Neuronal stem cell (in vitro differentiated cells): ENCODE results near the gene COL11A2.

Experiments used
- DNase-seq: peaks from one replicate; pipeline ENCODE4 v3.0.0-alpha.2; 2013; ENCODE audit warnings: low spot score
- H2AFZ ChIP-seq: one replicate; pipeline ENCODE4 v1.6.1; 2013; ENCODE audit warnings: mild to moderate bottlenecking, low read length, inconsistent platforms
- H2AK5ac ChIP-seq: 2 replicates; pipeline ENCODE4 v1.6.1; 2013; ENCODE audit warnings: low read depth, mild to moderate bottlenecking, inconsistent platforms, low read length, moderate library complexity, mixed read lengths
- H2BK120ac ChIP-seq: 2 replicates; pipeline ENCODE4 v1.6.1; 2013; ENCODE audit warnings: low read depth, mild to moderate bottlenecking, inconsistent platforms, low read length, moderate library complexity, mixed read lengths
- H2BK12ac ChIP-seq: one replicate; pipeline ENCODE4 v1.6.1; 2013; ENCODE audit warnings: low read length, inconsistent platforms
- H2BK15ac ChIP-seq: 2 replicates; pipeline ENCODE4 v1.6.1; 2013; ENCODE audit warnings: mild to moderate bottlenecking, low read length, inconsistent platforms, mixed read lengths
- H2BK5ac ChIP-seq: one replicate; pipeline ENCODE4 v1.6.1; 2013; ENCODE audit warnings: inconsistent platforms, mild to moderate bottlenecking, low read length, moderate library complexity
- H3K14ac ChIP-seq: one replicate; pipeline ENCODE4 v1.6.1; 2013; ENCODE audit warnings: low read length, inconsistent platforms
- H3K18ac ChIP-seq: 2 replicates; pipeline ENCODE4 v1.6.1; 2013; ENCODE audit warnings: low read length, inconsistent platforms
- H3K23ac ChIP-seq: 2 replicates; pipeline ENCODE4 v1.6.1; 2013; ENCODE audit warnings: low read depth, mild to moderate bottlenecking, mixed read lengths, low read length, inconsistent platforms; ENCODE audit not compliant: poor library complexity
- H3K27ac ChIP-seq: replicated peaks from 3 replicates; pipeline ENCODE4 v1.5.1; 2013; ENCODE audit warnings: low read length, inconsistent platforms
- H3K27me3 ChIP-seq, 3 experiments: 2 replicates each; pipeline ENCODE4 v1.6.1; 2013; ENCODE audit warnings: low read length in 3 of 3, mild to moderate bottlenecking in 2 of 3, inconsistent platforms in 1 of 3, low read depth in 1 of 3, mixed read lengths in 1 of 3, moderate library complexity in 1 of 3; ENCODE audit not compliant: control insufficient read depth in 3 of 3, insufficient read depth in 3 of 3
- H3K36me3 ChIP-seq, 2 donors: replicated peaks in 1 of 2; 2 replicates each; pipeline ENCODE4 v1.6.1; 2013; ENCODE audit warnings: low read length in 2 of 2; ENCODE audit not compliant: control insufficient read depth in 2 of 2, insufficient read depth in 2 of 2
- H3K4ac ChIP-seq: 2 replicates; pipeline ENCODE4 v1.6.1; 2013; ENCODE audit warnings: inconsistent platforms, mild to moderate bottlenecking, low read length, moderate library complexity
- H3K4me1 ChIP-seq, 2 donors: 1 replicate in 1 of 2; 2 replicates in 1 of 2; pipeline ENCODE4 v1.6.1; 2013; ENCODE audit warnings: low read length in 2 of 2, low read depth in 1 of 2; ENCODE audit not compliant: control insufficient read depth in 2 of 2, insufficient read depth in 1 of 2
- H3K4me2 ChIP-seq: one replicate; pipeline ENCODE4 v1.6.1; 2013; ENCODE audit warnings: mild to moderate bottlenecking, low read length, inconsistent platforms; ENCODE audit not compliant: insufficient read depth, poor library complexity, severe bottlenecking
- H3K4me3 ChIP-seq, 2 donors: 2 replicates each; pipeline ENCODE4 v1.5.1; 2013; ENCODE audit warnings: low read length in 2 of 2, mild to moderate bottlenecking in 2 of 2, inconsistent platforms in 1 of 2, moderate library complexity in 1 of 2
- H3K79me1 ChIP-seq: one replicate; pipeline ENCODE4 v1.6.1; 2013; ENCODE audit warnings: low read depth, mild to moderate bottlenecking, inconsistent platforms, low read length, moderate library complexity
- H3K9ac ChIP-seq: one replicate; pipeline ENCODE4 v1.6.1; 2013; ENCODE audit warnings: mild to moderate bottlenecking, low read depth, low read length, inconsistent platforms; ENCODE audit not compliant: poor library complexity
- H3K9me3 ChIP-seq, 2 donors: replicated peaks in 1 of 2; 2 replicates each; pipeline versions ENCODE3 to v1.6.1; 2013; ENCODE audit warnings: low read length in 2 of 2, mild to moderate bottlenecking in 2 of 2, inconsistent platforms in 1 of 2, low read depth in 1 of 2, mixed read lengths in 1 of 2, moderate library complexity in 1 of 2; ENCODE audit not compliant: control insufficient read depth in 2 of 2, insufficient read depth in 1 of 2
- H4K8ac ChIP-seq: one replicate; pipeline ENCODE4 v1.6.1; 2013; ENCODE audit warnings: low read depth, mild to moderate bottlenecking, inconsistent platforms, low read length, moderate library complexity
- H4K91ac ChIP-seq: one replicate; pipeline ENCODE4 v1.6.1; 2013; ENCODE audit warnings: low read length, low read depth, mild to moderate bottlenecking, inconsistent platforms; ENCODE audit not compliant: poor library complexity
- WGBS, 2 donors: extraction: QIAGEN DNeasy Blood & Tissue Kit; methylation state at CpG; one replicate each; pipeline ENCODE4 v1.1.7; 2013; ENCODE audit warnings: missing lambda C conversion rate in 2 of 2, mixed read lengths in 1 of 2; ENCODE audit not compliant: insufficient read length in 2 of 2, insufficient replicate concordance in 1 of 2; ENCODE audit errors: extremely low coverage in 2 of 2; 5-methylcytosine and 5-hydroxymethylcytosine counted together

The COL11A2 gene

GRCh38 chr6:33124525-33124901 lies 67.8 kb downstream of the COL11A2 start:
- Histone ChIP-seq H2BK5ac (no peak overlapping the region), H2BK15ac (no peak overlapping the region), H2AK5ac (no peak overlapping the region), H3K4ac (no peak overlapping the region), H3K36me3 (no peaks in the 10 kb centered on the region), H3K27me3 (peaks cover 0 to 37% (median 0%) of the 10 kb centered on the region in 3 experiments), H3K79me1 (no peaks in the 10 kb centered on the region), H2BK120ac (no peak overlapping the region), H3K27ac (no peak overlapping the region), H3K23ac (no peak overlapping the region), H3K14ac (no peak overlapping the region), H4K91ac (no peak overlapping the region), H2AFZ (no peak overlapping the region), H3K18ac (no peak overlapping the region), H4K8ac (no peak overlapping the region), H3K9me3 (peaks cover 9 to 10% of the 10 kb centered on the region in 2 donors), H3K4me3 (no peak overlapping the region), H3K9ac (no peak overlapping the region), H2BK12ac (no peak overlapping the region), H3K4me2 (no peak overlapping the region), H3K4me1 (peaks cover 0 to 9% of the 10 kb centered on the region in 2 donors)
- WGBS, 2 donors = no CpG with 5 or more reads among the region's 4 CpGs
- DNase-seq = no peak

- Histone ChIP-seq H3K4ac (no peak overlapping the region), H3K27ac (no peak overlapping the region), H2BK12ac (no peak overlapping the region), H3K4me2 (no peak overlapping the region), H3K23ac (no peak overlapping the region), H4K8ac (no peak overlapping the region), H2AK5ac (no peak overlapping the region), H2BK15ac (no peak overlapping the region), H4K91ac (no peak overlapping the region), H3K4me3 (no peak overlapping the region), H2BK120ac (no peak overlapping the region), H2AFZ (no peak overlapping the region), H3K9ac (no peak overlapping the region), H3K4me1 (peaks cover 0 to 6% of the 10 kb centered on the region in 2 donors), H3K79me1 (no peaks in the 10 kb centered on the region), H3K14ac (no peak overlapping the region), H3K27me3 (peaks cover 0 to 34% (median 0%) of the 10 kb centered on the region in 3 experiments), H3K9me3 (peaks cover 9 to 10% of the 10 kb centered on the region in 2 donors), H3K18ac (no peak overlapping the region), H3K36me3 (no peaks in the 10 kb centered on the region), H2BK5ac (no peak overlapping the region)
- WGBS, 2 donors = no CpG with 5 or more reads among the region's 20 CpGs
- no peak for DNase-seq
These were observed 68.3 kb downstream of the COL11A2 start for GRCh38 chr6:33123732-33124524.

- H2BK15ac ChIP-seq = no peak overlapping the region
- no peak overlapping the region for H3K9ac ChIP-seq
These were observed 69.1 kb downstream of the COL11A2 start for GRCh38 chr6:33123181-33123580.

GRCh38 chr6:33120001-33120400 lies 72.3 kb downstream of the COL11A2 start:
- Histone ChIP-seq H3K27me3 (peaks cover 0 to 54% (median 5%) of the 10 kb centered on the region in 3 experiments), H2BK5ac (no peak overlapping the region), H2AK5ac (no peak overlapping the region), H4K91ac (no peak overlapping the region), H3K4ac (no peak overlapping the region), H3K9me3 (peaks cover 8 to 9% of the 10 kb centered on the region in 2 donors), H3K9ac (no peak overlapping the region), H3K36me3 (no peaks in the 10 kb centered on the region), H3K23ac (no peak overlapping the region), H4K8ac (no peak overlapping the region), H3K4me2 (no peak overlapping the region), H3K18ac (no peak overlapping the region), H3K4me1 (peaks cover 5% of the 10 kb centered on the region in 2 donors), H2AFZ (no peak overlapping the region), H2BK15ac (no peak overlapping the region), H2BK120ac (no peak overlapping the region), H2BK12ac (no peak overlapping the region), H3K4me3 (no peak overlapping the region), H3K27ac (no peak overlapping the region), H3K14ac (no peak overlapping the region), H3K79me1 (no peaks in the 10 kb centered on the region)
- no CpG with 5 or more reads among the region's 3 CpGs for WGBS, 2 donors
- no peak for DNase-seq

More at GRCh38 chr6:33123181-33123580, 69.1 kb downstream of the COL11A2 start:
- Histone ChIP-seq H2BK12ac (no peak overlapping the region), H3K4me3 (no peak overlapping the region), H3K4ac (no peak overlapping the region), H4K91ac (no peak overlapping the region), H3K79me1 (no peaks in the 10 kb centered on the region), H3K14ac (no peak overlapping the region), H2AK5ac (no peak overlapping the region), H2AFZ (no peak overlapping the region), H3K27ac (no peak overlapping the region), H3K36me3 (no peaks in the 10 kb centered on the region), H2BK120ac (no peak overlapping the region), H3K18ac (no peak overlapping the region), H4K8ac (no peak overlapping the region), H3K27me3 (peaks cover 0 to 29% (median 0%) of the 10 kb centered on the region in 3 experiments), H3K23ac (no peak overlapping the region), H3K4me2 (no peak overlapping the region), H2BK5ac (no peak overlapping the region), H3K4me1 (no peaks in the 10 kb centered on the region), H3K9me3 (peaks cover 9 to 10% of the 10 kb centered on the region in 2 donors)
- no peak for DNase-seq
- WGBS, 2 donors = no CpG with 5 or more reads among the region's 6 CpGs
